ENCODE data around the gene LRSAM1.

- TF ChIP-seq EZH2phosphoT487 (IDR thresholded peaks at IDR 0.05; ENCODE audit: low read length) (no peak), CTCF (IDR thresholded peaks at IDR 0.05; ENCODE audit: low read length) (no peak)
These were observed 34.7 kb downstream of the LRSAM1 start for GRCh38 chr9:127485995-127486394.

Data from MM.1S (cell line).